ENCODE measurements around the gene MLEC.

Gene MLEC

DNA sequence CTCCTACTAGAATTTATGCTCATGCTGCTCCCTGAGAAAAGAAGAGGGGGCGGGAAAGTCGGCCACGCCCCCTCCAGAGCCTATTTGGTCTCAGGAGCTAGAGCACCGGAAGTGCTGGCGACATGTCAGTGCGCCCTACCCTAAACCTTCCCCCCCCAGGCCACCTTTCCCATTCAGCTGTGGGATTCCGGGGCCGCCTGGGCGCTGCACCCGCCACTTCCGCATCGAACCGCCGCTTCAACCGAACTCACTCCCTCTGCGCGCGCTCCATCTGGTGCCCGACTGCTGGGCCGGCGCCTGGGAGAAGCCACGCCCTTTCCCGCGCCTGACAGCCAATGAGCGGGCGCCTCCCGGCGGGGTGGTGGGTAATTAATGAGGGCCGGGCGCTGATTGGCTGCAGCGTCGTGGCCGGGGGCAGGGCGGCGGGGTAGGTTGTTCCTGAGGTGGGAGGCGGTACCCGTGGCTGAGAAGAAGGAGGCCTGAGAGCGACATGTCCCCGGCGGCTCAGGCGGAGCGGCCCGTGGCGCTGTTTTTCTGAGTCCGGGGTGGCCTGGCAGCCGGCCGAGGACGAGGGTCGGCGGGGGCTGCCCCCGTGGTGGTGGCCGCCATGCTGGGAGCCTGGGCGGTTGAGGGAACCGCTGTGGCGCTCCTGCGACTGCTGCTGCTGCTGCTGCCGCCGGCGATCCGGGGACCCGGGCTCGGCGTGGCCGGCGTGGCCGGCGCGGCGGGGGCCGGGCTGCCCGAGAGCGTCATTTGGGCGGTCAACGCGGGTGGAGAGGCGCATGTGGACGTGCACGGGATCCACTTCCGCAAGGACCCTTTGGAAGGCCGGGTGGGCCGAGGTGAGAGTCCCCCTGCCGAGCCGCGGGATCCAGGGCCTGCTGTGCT is at the start of gene MLEC:
MLEC (plus strand) TSS at position 460 of the 888 bp plus-strand sequence; CDS start at position 608, 148 bp downstream.
- Histone ChIP-seq H3K4me3 (ENCODE audit: low read depth, low read length) (peak within 1 kb of the TSS; percentile 87), H3K36me3 (ENCODE audit: control insufficient read depth, insufficient read depth, low read length) (no peaks in the 10 kb centered on the region), H3K9ac (ENCODE audit: low read depth, low read length) (peak within 1 kb of the TSS; percentile 89), H3K27me3 (ENCODE audit: control insufficient read depth, insufficient read depth, low read length) (no peaks in the 10 kb centered on the region), H3K9me3 (ENCODE audit: control insufficient read depth, insufficient read depth, low read length) (no peaks in the 10 kb centered on the region), H3K4me1 (ENCODE audit: control insufficient read depth, insufficient read depth, low read length) (peaks cover 20% of the 10 kb centered on the region)

- Histone ChIP-seq H3K9ac (ENCODE audit: low read depth, low read length) (peak within 1 kb of the TSS; percentile 16), H3K4me1 (ENCODE audit: control insufficient read depth, insufficient read depth, low read length) (no peaks in the 10 kb centered on the region), H3K27me3 (ENCODE audit: control insufficient read depth, insufficient read depth, low read length) (peaks cover 19% of the 10 kb centered on the region), H3K36me3 (ENCODE audit: control insufficient read depth, insufficient read depth, low read length) (no peaks in the 10 kb centered on the region), H3K4me3 (ENCODE audit: low read depth, low read length) (peak within 1 kb of the TSS; percentile 71), H3K9me3 (ENCODE audit: control insufficient read depth, insufficient read depth, low read length) (no peaks in the 10 kb centered on the region)
These were observed 46.9 kb upstream of the MLEC start, which contains the start of gene CABP1 for GRCh38 chr12:120639771-120640721. Gene CABP1, plus strand, starts transcription at chr12:120640626. Its CDS starts 60 bp downstream, at chr12:120640686.

DNA sequence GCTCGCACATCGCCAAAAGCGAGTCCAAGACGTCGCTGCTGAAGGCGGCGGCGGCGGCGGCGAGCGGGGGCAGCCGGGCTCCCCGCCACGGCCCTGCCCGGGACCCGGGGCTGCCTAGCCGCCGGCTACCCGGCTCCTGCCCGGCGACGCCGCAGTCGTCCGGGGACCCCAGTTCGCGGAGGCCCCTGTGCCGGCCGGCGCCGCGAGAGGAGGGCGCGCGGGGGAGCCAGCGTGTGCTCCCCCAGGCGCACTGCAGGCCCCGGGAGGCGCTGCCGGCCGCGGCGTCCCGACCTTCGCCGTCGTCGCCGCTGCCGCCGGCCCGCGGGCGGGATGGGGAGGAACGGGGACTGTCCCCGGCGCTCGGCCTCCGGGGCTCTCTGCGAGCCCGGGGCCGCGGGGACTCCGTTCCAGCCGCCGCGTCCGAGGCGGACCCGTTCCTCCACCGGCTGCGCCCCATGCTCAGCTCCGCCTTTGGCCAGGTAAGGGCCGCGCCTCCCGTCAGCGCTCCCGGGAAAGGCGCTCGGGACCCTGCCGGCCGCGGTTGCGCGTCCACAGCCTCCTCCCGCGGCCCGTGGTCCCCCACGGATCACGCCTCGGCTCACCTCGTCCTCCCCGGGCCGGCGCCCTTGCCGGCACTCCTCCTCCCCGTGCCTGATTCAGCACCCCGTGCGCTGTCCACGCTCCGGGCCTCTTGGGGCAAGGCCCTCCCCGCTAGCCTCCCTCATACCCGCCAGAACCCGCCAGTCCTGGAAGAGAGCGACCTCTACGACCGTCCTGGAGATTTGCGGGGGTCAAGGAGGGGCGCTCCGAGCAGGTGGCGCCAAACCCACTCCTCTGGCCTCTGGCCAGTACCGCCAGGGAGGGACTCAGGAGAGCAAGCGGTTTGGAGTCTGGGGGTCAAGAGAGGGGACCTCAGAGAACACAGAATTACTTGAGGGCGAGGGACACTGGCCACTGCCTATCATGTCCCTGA is 45.8 kb upstream of the MLEC start:
- Histone ChIP-seq H3K27me3 (ENCODE audit: control insufficient read depth, insufficient read depth, low read length) (peaks cover 19% of the 10 kb centered on the region), H3K9me3 (ENCODE audit: control insufficient read depth, insufficient read depth, low read length) (no peaks in the 10 kb centered on the region), H3K4me1 (ENCODE audit: control insufficient read depth, insufficient read depth, low read length) (no peaks in the 10 kb centered on the region)

GRCh38 chr12:120642121-120642520 is 44.8 kb upstream of the MLEC start:
- no peak overlapping the region for H3K4me3 ChIP-seq (ENCODE audit: low read depth, low read length)
- no peak overlapping the region for H3K9ac ChIP-seq (ENCODE audit: low read depth, low read length)
- no peaks in the 10 kb centered on the region for H3K9me3 ChIP-seq (ENCODE audit: control insufficient read depth, insufficient read depth, low read length)
- peaks cover 19% of the 10 kb centered on the region for H3K27me3 ChIP-seq (ENCODE audit: control insufficient read depth, insufficient read depth, low read length)
- H3K36me3 ChIP-seq (ENCODE audit: control insufficient read depth, insufficient read depth, low read length): no peaks in the 10 kb centered on the region
- no peaks in the 10 kb centered on the region for H3K4me1 ChIP-seq (ENCODE audit: control insufficient read depth, insufficient read depth, low read length)

More for the DNA sequence above, 45.8 kb upstream of the MLEC start:
- Histone ChIP-seq H3K9ac (ENCODE audit: low read depth, low read length) (no peak overlapping the region), H3K36me3 (ENCODE audit: control insufficient read depth, insufficient read depth, low read length) (no peaks in the 10 kb centered on the region), H3K4me3 (ENCODE audit: low read depth, low read length) (peak overlapping the region; percentile 65)

DNA sequence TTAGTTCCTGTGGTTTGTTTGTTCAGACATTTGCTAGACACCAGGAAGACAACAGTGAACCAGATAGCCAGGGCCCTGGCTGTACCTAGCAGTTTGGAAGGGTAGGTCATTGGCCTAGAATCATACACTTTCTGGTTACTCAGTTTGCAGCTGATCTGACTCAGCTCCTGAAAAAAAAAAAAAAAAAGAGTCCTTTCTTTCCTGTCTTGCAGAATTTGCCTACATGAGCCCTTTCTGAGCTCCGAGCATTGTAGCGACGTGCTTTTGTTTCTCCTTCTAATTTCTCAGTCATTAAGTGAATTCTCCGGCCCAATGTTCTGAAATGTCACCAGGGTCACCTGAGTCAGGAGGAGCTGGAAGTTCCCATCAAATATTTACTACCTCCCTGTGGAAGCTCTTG is 44.1 kb upstream of the MLEC start:
- peaks cover 19% of the 10 kb centered on the region for H3K27me3 ChIP-seq (ENCODE audit: control insufficient read depth, insufficient read depth, low read length)
- no peaks in the 10 kb centered on the region for H3K36me3 ChIP-seq (ENCODE audit: control insufficient read depth, insufficient read depth, low read length)
- H3K9ac ChIP-seq (ENCODE audit: low read depth, low read length): no peak overlapping the region
- no peaks in the 10 kb centered on the region for H3K9me3 ChIP-seq (ENCODE audit: control insufficient read depth, insufficient read depth, low read length)
- H3K4me1 ChIP-seq (ENCODE audit: control insufficient read depth, insufficient read depth, low read length): no peaks in the 10 kb centered on the region
- H3K4me3 ChIP-seq (ENCODE audit: low read depth, low read length): no peak overlapping the region

GRCh38 chr12:120643574-120643973 is 43.4 kb upstream of the MLEC start:
- no peak overlapping the region for H3K9ac ChIP-seq (ENCODE audit: low read depth, low read length)
- H3K27me3 ChIP-seq (ENCODE audit: control insufficient read depth, insufficient read depth, low read length): peaks cover 19% of the 10 kb centered on the region
- no peaks in the 10 kb centered on the region for H3K9me3 ChIP-seq (ENCODE audit: control insufficient read depth, insufficient read depth, low read length)
- H3K36me3 ChIP-seq (ENCODE audit: control insufficient read depth, insufficient read depth, low read length): no peaks in the 10 kb centered on the region
- H3K4me3 ChIP-seq (ENCODE audit: low read depth, low read length): no peak overlapping the region
- H3K4me1 ChIP-seq (ENCODE audit: control insufficient read depth, insufficient read depth, low read length): no peaks in the 10 kb centered on the region

DNA sequence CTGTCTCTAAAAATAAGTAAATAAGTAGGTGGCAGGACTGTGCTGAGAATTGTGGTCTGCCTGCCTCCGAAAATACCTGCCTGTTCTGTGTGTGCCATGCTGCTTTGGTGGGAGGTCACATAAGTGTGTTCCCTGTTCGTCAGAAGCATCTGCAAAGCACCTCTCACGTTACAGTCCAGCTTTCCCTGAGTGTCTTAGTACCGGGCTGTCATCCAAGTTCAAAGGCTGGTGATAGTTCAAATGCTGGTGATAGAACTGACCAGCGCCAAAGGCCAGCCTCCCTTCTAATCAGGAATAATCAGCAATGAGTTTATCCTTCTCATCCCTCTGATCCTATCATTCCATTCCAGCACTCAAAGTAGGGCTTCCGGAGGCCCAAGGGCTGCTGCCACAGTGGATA is 40.9 kb upstream of the MLEC start:
- Histone ChIP-seq H3K9ac (ENCODE audit: low read depth, low read length) (no peak overlapping the region), H3K36me3 (ENCODE audit: control insufficient read depth, insufficient read depth, low read length) (no peaks in the 10 kb centered on the region), H3K9me3 (ENCODE audit: control insufficient read depth, insufficient read depth, low read length) (no peaks in the 10 kb centered on the region), H3K27me3 (ENCODE audit: control insufficient read depth, insufficient read depth, low read length) (peaks cover 19% of the 10 kb centered on the region), H3K4me3 (ENCODE audit: low read depth, low read length) (no peak overlapping the region), H3K4me1 (ENCODE audit: control insufficient read depth, insufficient read depth, low read length) (no peaks in the 10 kb centered on the region)

DNA sequence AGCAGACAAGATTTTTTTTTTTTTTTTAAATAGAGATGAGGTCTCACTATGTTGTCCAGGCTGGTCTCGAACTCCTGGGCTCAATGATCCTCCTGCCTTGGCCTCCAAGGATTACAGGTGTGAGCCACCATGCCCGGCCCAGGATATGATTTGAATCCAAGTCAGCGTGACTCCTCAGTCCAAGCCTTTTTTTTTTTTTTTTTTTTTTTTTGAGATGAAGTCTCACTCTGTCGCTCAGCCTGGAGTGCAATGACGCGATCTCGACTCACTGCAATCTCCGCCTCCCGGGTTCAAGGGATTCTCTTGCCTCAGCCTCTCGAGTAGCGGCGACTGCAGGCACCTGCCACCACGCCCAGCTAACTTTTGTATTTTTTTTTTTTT is 39.6 kb upstream of the MLEC start:
- Histone ChIP-seq H3K4me3 (ENCODE audit: low read depth, low read length) (no peak overlapping the region), H3K9ac (ENCODE audit: low read depth, low read length) (no peak overlapping the region), H3K4me1 (ENCODE audit: control insufficient read depth, insufficient read depth, low read length) (peaks cover 5% of the 10 kb centered on the region), H3K36me3 (ENCODE audit: control insufficient read depth, insufficient read depth, low read length) (no peaks in the 10 kb centered on the region), H3K27me3 (ENCODE audit: control insufficient read depth, insufficient read depth, low read length) (peaks cover 9% of the 10 kb centered on the region), H3K9me3 (ENCODE audit: control insufficient read depth, insufficient read depth, low read length) (no peaks in the 10 kb centered on the region)

GRCh38 chr12:120649442-120650232 is 37.3 kb upstream of the MLEC start:
- Histone ChIP-seq H3K4me3 (ENCODE audit: low read depth, low read length) (peak overlapping the region; percentile 54), H3K9me3 (ENCODE audit: control insufficient read depth, insufficient read depth, low read length) (no peaks in the 10 kb centered on the region), H3K9ac (ENCODE audit: low read depth, low read length) (peak overlapping the region; percentile 17), H3K27me3 (ENCODE audit: control insufficient read depth, insufficient read depth, low read length) (no peaks in the 10 kb centered on the region), H3K36me3 (ENCODE audit: control insufficient read depth, insufficient read depth, low read length) (no peaks in the 10 kb centered on the region), H3K4me1 (ENCODE audit: control insufficient read depth, insufficient read depth, low read length) (peaks cover 5% of the 10 kb centered on the region)

DNA sequence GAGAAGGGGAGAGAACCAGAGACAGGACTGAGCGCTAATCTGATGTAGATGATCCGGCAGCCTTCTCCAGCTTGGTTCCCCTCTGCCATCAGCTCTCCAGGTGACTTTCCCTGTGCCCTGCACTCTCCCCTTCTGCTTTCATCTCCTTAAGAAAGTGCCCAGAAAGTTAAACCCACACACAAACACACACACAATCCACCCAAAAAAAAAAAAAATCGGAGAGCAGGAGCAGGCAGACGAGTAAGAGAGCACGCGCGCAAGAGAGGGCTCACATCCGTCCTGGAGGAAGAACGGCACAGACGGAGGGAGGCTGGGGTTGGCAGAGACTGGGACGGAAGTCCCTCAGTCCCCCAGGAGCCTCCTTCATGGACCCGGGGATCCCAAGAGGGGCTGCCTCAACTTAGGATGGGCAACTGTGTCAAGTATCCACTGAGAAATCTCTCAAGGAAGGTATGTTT is 36.7 kb upstream of the MLEC start:
- Histone ChIP-seq H3K4me3 (ENCODE audit: low read depth, low read length) (no peak overlapping the region), H3K4me1 (ENCODE audit: control insufficient read depth, insufficient read depth, low read length) (peaks cover 5% of the 10 kb centered on the region), H3K9ac (ENCODE audit: low read depth, low read length) (no peak overlapping the region), H3K27me3 (ENCODE audit: control insufficient read depth, insufficient read depth, low read length) (no peaks in the 10 kb centered on the region), H3K36me3 (ENCODE audit: control insufficient read depth, insufficient read depth, low read length) (no peaks in the 10 kb centered on the region), H3K9me3 (ENCODE audit: control insufficient read depth, insufficient read depth, low read length) (no peaks in the 10 kb centered on the region)

Measured in iPS-15b (cell line).